ENCODE measurements around the gene KCNS1. TPM values are rescaled to one million over a fixed set of nuclear protein-coding genes. Genes with fewer than 3 reads are reported as not detected.

KCNS1 gene
- total RNA-seq, 1 experiment from 2014 or later: not detected

DNA sequence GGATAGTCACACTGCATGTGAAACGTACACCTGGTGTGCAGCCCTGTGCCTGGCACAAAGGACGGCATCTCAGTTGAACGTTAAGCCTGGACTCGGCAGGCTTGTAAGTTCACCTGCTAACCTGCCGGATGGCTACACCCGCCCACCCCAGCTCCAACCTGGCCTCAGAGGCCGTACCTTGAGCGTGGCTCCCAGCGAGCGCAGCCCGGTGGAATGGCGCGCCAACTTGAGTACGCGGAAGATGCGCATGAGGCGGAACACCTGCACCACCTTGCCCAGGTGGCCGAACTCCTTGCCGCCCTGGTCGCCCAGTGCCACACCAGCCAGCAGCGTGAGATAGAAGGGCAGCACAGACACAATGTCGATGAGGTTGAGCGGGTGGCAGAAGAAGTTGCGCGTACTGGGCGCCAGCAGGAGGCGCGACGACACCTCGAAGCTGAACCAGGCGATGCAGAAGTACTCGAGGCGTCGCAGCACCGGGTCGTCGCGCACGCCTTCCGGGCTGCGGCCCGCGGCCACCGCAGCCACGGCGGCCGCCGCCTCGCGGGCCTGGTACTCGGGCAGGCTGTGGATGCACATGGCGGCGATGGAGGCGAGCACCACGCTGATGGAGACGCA, 3.3 kb downstream of the KCNS1 start:
- intact Hi-C loops (cut with micrococcal nuclease; ENCODE audit: unreplicated experiment): loop anchor here (2.0 to 10.0 kb wide), 2 partner anchors 53 to 83 kb away; no protein-coding TSS in a partner anchor

DNA sequence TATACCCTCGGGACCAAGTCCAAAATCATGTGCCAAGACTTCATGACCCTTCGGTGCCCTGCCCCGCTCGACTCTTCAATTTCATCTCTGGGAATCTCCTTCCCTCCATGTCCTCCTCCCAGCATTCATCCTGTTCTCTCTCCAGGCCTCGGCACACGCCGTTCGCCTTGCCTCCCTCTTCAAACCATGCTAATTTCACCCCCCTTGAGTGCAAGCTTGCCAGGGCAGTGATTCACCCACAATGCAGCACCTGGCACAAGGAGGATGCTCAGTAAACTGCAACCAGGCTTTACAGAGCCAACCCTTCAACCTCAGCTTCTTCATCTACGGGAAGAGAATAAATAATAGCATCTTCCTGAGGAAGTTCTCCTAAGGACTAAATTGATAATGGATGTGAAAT, 4.1 kb downstream of the KCNS1 start:
- DNase-seq (ENCODE audit: low read depth, low spot score) (no peak), ATAC-seq (no peak)
- Histone ChIP-seq H3K4me1 (ENCODE audit: control insufficient read depth, insufficient read depth, low read length) (no peaks in the 10 kb centered on the region), H3K4me3 (ENCODE audit: low read depth in 2 of 2, low read length in 2 of 2) (no peak overlapping the region), H3K9me3 (ENCODE audit: control insufficient read depth, insufficient read depth, low read depth, low read length) (no peaks in the 10 kb centered on the region), H3K27me3 (ENCODE audit: control insufficient read depth, insufficient read depth, low read length) (no peaks in the 10 kb centered on the region), H3K27ac (ENCODE audit: low read length) (no peak overlapping the region), H3K36me3 (ENCODE audit: control insufficient read depth, insufficient read depth, low read length) (no peaks in the 10 kb centered on the region)
- in situ Hi-C loops (cut with HindIII; ENCODE audit: low pct_unique_long_range_greater_than_20kb, low sequenced_read_pairs) (no loop called here), intact Hi-C loops (cut with micrococcal nuclease; ENCODE audit: unreplicated experiment) (loop anchor here (2.0 to 10.0 kb wide), 2 partner anchors 52 to 82 kb away; no protein-coding TSS in a partner anchor)
- TF ChIP-seq POLR2AphosphoS5 (IDR thresholded peaks at IDR 0.05; ENCODE audit: low read depth, low read length): no peak
- TF ChIP-seq TCF7L2 (IDR thresholded peaks at IDR 0.05; ENCODE audit: low read depth, low read length): no peak
- no peak for TF ChIP-seq SIN3A (IDR thresholded peaks at IDR 0.05; ENCODE audit: borderline replicate concordance, insufficient read depth, low read depth, low read length)
- TF ChIP-seq, protein P1, sequence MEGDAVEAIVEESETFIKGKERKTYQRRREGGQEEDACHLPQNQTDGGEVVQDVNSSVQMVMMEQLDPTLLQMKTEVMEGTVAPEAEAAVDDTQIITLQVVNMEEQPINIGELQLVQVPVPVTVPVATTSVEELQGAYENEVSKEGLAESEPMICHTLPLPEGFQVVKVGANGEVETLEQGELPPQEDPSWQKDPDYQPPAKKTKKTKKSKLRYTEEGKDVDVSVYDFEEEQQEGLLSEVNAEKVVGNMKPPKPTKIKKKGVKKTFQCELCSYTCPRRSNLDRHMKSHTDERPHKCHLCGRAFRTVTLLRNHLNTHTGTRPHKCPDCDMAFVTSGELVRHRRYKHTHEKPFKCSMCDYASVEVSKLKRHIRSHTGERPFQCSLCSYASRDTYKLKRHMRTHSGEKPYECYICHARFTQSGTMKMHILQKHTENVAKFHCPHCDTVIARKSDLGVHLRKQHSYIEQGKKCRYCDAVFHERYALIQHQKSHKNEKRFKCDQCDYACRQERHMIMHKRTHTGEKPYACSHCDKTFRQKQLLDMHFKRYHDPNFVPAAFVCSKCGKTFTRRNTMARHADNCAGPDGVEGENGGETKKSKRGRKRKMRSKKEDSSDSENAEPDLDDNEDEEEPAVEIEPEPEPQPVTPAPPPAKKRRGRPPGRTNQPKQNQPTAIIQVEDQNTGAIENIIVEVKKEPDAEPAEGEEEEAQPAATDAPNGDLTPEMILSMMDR (IDR thresholded peaks at IDR 0.05): no peak
- TF ChIP-seq, protein P2, sequence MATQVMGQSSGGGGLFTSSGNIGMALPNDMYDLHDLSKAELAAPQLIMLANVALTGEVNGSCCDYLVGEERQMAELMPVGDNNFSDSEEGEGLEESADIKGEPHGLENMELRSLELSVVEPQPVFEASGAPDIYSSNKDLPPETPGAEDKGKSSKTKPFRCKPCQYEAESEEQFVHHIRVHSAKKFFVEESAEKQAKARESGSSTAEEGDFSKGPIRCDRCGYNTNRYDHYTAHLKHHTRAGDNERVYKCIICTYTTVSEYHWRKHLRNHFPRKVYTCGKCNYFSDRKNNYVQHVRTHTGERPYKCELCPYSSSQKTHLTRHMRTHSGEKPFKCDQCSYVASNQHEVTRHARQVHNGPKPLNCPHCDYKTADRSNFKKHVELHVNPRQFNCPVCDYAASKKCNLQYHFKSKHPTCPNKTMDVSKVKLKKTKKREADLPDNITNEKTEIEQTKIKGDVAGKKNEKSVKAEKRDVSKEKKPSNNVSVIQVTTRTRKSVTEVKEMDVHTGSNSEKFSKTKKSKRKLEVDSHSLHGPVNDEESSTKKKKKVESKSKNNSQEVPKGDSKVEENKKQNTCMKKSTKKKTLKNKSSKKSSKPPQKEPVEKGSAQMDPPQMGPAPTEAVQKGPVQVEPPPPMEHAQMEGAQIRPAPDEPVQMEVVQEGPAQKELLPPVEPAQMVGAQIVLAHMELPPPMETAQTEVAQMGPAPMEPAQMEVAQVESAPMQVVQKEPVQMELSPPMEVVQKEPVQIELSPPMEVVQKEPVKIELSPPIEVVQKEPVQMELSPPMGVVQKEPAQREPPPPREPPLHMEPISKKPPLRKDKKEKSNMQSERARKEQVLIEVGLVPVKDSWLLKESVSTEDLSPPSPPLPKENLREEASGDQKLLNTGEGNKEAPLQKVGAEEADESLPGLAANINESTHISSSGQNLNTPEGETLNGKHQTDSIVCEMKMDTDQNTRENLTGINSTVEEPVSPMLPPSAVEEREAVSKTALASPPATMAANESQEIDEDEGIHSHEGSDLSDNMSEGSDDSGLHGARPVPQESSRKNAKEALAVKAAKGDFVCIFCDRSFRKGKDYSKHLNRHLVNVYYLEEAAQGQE (IDR thresholded peaks at IDR 0.05; ENCODE audit: insufficient read depth in 1 of 2, low read depth in 2 of 2, low read length in 1 of 2): no peak
- no TSS peak for BruUV-seq (replicated peaks)
- POLR2A ChIA-PET: no interaction called here
- CTCF ChIA-PET: interaction anchor here (1.8 to 3.9 kb wide), 3 partner anchors 53 to 197 kb away, joined by 8 to 19 read pairs (median 16); no protein-coding TSS in a partner anchor

More for the DNA sequence above, 3.3 kb downstream of the KCNS1 start:
- Histone ChIP-seq H3K9me3 (ENCODE audit: control insufficient read depth, insufficient read depth, low read depth, low read length) (no peaks in the 10 kb centered on the region), H3K36me3 (ENCODE audit: control insufficient read depth, insufficient read depth, low read length) (no peaks in the 10 kb centered on the region), H3K27me3 (ENCODE audit: control insufficient read depth, insufficient read depth, low read length) (no peaks in the 10 kb centered on the region), H3K4me3 (ENCODE audit: low read depth in 2 of 2, low read length in 2 of 2) (no peak overlapping the region), H3K27ac (ENCODE audit: low read length) (no peak overlapping the region), H3K4me1 (ENCODE audit: control insufficient read depth, insufficient read depth, low read length) (no peaks in the 10 kb centered on the region)
- DNase-seq (ENCODE audit: low read depth, low spot score): no peak
- no peak for TF ChIP-seq POLR2AphosphoS5 (IDR thresholded peaks at IDR 0.05; ENCODE audit: low read depth, low read length)
- TF ChIP-seq TCF7L2 (IDR thresholded peaks at IDR 0.05; ENCODE audit: low read depth, low read length): no peak
- TF ChIP-seq, protein P2 (IDR thresholded peaks at IDR 0.05; ENCODE audit: insufficient read depth in 1 of 2, low read depth in 2 of 2, low read length in 1 of 2): no peak
- no peak for TF ChIP-seq SIN3A (IDR thresholded peaks at IDR 0.05; ENCODE audit: borderline replicate concordance, insufficient read depth, low read depth, low read length)
- TF ChIP-seq, protein P1 (IDR thresholded peaks at IDR 0.05): no peak
- BruUV-seq (replicated peaks): no TSS peak
- ChIA-PET CTCF (interaction anchor here (0.7 to 3.9 kb wide), 2 partner anchors 86 to 606 kb away, joined by 3 to 19 read pairs; no protein-coding TSS in a partner anchor), POLR2A (no interaction called here)
- ATAC-seq: no peak
- in situ Hi-C loops (cut with HindIII; ENCODE audit: low pct_unique_long_range_greater_than_20kb, low sequenced_read_pairs): no loop called here

Measured in Panc1 (cell line).